Measurements from ENCODE around the gene KRTAP12-3.

- TF ChIP-seq SLC30A9 (CRISPR knock-in tag; IDR thresholded peaks at IDR 0.05) (no peak), USF1 (CRISPR knock-in tag; IDR thresholded peaks at IDR 0.05) (no peak), CHD2 (IDR thresholded peaks at IDR 0.05; ENCODE audit: low read depth, low read length) (no peak), RCOR1 (IDR thresholded peaks at IDR 0.05; ENCODE audit: borderline replicate concordance in 1 of 2, low read depth in 2 of 2, low read length in 2 of 2) (no peak), NCOA6 (IDR thresholded peaks at IDR 0.05) (no peak), HDAC6 (IDR thresholded peaks at IDR 0.05; ENCODE audit: low read depth, low read length) (no peak), ZFP91 (CRISPR knock-in tag; IDR thresholded peaks at IDR 0.05) (no peak), FOXM1 (IDR thresholded peaks at IDR 0.05; ENCODE audit: low read depth) (no peak), FOXM1 (CRISPR knock-in tag; IDR thresholded peaks at IDR 0.05; ENCODE audit: low read depth) (no peak)
Measured at GRCh38 chr21:44700101-44701022, 42.6 kb downstream of the KRTAP12-3 start.
